Stomach (tissue), 9 donors: ENCODE measurements around the gene MYRIP. TPM values are rescaled to one million over a fixed set of nuclear protein-coding genes. Genes with fewer than 3 reads are reported as not detected.

Source experiments
- DNase-seq, 2 donors: peaks; one replicate each; pipeline versions ENCODE4 v3.0.0 to v3.0.0-alpha.2; 2013 to 2019
- H3K27ac ChIP-seq, 5 donors: fragments of 200-600 bp in 4 of 5; sonication (generic) in 4 of 5; one replicate each; pipeline ENCODE4 v1.5.1; 2013 to 2019; ENCODE audit warnings: mild to moderate bottlenecking in 1 of 5, moderate library complexity in 1 of 5
- H3K27me3 ChIP-seq, 3 donors: fragments of 200-600 bp; sonication (generic); one replicate each; pipeline ENCODE4 v1.5.1; 2017 to 2019; ENCODE audit warnings: mixed run types in 1 of 3
- H3K36me3 ChIP-seq, 4 donors: fragments of 200-600 bp; sonication (generic); 1 replicate in 3 of 4; 2 replicates in 1 of 4; pipeline ENCODE4 v1.5.1; 2016 to 2019
- H3K4me1 ChIP-seq, 4 donors: fragments of 200-600 bp; sonication (generic); one replicate each; pipeline ENCODE4 v1.5.1; 2016 to 2019
- H3K4me3 ChIP-seq, 4 donors: fragments of 200-600 bp; sonication (generic) in 3 of 4; one replicate each; pipeline ENCODE4 v1.5.1; 2016 to 2019; ENCODE audit warnings: mild to moderate bottlenecking in 1 of 4
- H3K9me3 ChIP-seq, 4 donors: fragments of 200-600 bp; sonication (generic); one replicate each; pipeline ENCODE4 v1.5.1; 2016 to 2019
- EP300 ChIP-seq: sonication (generic); formaldehyde crosslinking; IDR thresholded peaks from one replicate; pipeline ENCODE4 v1.6.1; 2017; ENCODE audit warnings: antibody characterized with exemption
- POLR2A ChIP-seq, 4 donors: fragments of 450-650 bp; IDR thresholded peaks; one replicate each; pipeline ENCODE4 v1.6.1; 2016; ENCODE audit warnings: antibody characterized with exemption in 4 of 4, control low read depth in 2 of 4, mild to moderate bottlenecking in 1 of 4, moderate library complexity in 1 of 4
- POLR2AphosphoS5 ChIP-seq, 3 donors: sonication (generic); formaldehyde crosslinking; IDR thresholded peaks; one replicate each; pipeline ENCODE4 v1.6.1; 2016; ENCODE audit warnings: antibody characterized with exemption in 3 of 3
- WGBS, 5 donors: extraction: QIAGEN DNeasy Blood & Tissue Kit in 3 of 5; methylation state at CpG; one replicate each; pipeline versions ENCODE4 v1.1.5 to v1.1.7; 2013 to 2018; 5-methylcytosine and 5-hydroxymethylcytosine counted together
- intact Hi-C: fragments of 100-400 bp; cut with DNase I; formaldehyde crosslinking; loops from one replicate; pipeline ENCODE4 v1.15.1; 2023; ENCODE audit warnings: low total_unique reads
- polyA plus RNA-seq, 3 donors: library from polyadenylated mRNA; stranded (reverse); fragments of 200-250 nt; gene quantifications; one replicate each; pipeline ENCODE4 v1.2.3, GENCODE V29; 2013
- total RNA-seq, 5 donors: library from RNA; depleted of rRNA; stranded (reverse); fragments of >200 nt; gene quantifications; one replicate each; pipeline versions ENCODE4 v1.1.0 to v1.2.3, GENCODE V29; 2014 to 2016
- TF ChIP-seq, protein P1 (sequence below), 7 experiments: fragments of 450-650 bp in 4 of 7; fragments of 200-600 bp in 3 of 7; sonication (generic) in 3 of 7; IDR thresholded peaks; one replicate each; pipeline ENCODE4 v1.5.1; 2016 to 2019; ENCODE audit warnings: antibody characterized with exemption in 7 of 7, control low read depth in 2 of 7, mild to moderate bottlenecking in 1 of 7
- donor health status: healthy with polysubstance abuse.
- donor health status: Bipolar disorder and iron deficiency.
- donor health status: healthy.

The MYRIP gene
- total and polyA plus RNA-seq, 8 donors: 1.8 to 20.6 (median 6.8) TPM

DNA sequence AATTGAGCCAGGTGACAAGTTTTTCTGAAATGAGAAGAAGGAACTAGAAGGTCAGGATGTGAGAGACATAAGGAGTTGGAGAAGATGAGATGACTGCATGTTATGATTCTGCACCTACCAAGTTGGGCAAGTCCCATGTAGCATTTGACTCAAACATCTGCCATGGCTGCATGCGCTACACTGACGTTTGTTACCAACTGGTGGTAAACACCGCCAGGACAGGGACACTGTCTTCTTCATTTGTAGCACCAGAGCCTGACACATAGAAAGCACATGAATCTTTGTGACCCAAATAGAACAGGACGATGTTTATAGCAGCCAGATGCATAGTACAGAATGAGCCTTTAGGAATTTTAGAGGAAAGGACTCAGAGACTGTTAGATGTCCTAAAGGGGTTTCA is 236.7 kb downstream of the MYRIP start:
- Histone ChIP-seq H3K4me3 (no peak overlapping the region), H3K9me3 (peaks cover 0 to 14% (median 7%) of the 10 kb centered on the region in 4 donors), H3K4me1 (no peaks in the 10 kb centered on the region), H3K27ac (no peak overlapping the region), H3K27me3 (no peaks in the 10 kb centered on the region), H3K36me3 (peaks cover 0 to 4% (median 0%) of the 10 kb centered on the region in 4 donors)
- intact Hi-C loops: no loop called here
- TF ChIP-seq POLR2A (IDR thresholded peaks at IDR 0.05) (no peak), POLR2AphosphoS5 (IDR thresholded peaks at IDR 0.05) (no peak), EP300 (no peak)
- TF ChIP-seq, protein P1, sequence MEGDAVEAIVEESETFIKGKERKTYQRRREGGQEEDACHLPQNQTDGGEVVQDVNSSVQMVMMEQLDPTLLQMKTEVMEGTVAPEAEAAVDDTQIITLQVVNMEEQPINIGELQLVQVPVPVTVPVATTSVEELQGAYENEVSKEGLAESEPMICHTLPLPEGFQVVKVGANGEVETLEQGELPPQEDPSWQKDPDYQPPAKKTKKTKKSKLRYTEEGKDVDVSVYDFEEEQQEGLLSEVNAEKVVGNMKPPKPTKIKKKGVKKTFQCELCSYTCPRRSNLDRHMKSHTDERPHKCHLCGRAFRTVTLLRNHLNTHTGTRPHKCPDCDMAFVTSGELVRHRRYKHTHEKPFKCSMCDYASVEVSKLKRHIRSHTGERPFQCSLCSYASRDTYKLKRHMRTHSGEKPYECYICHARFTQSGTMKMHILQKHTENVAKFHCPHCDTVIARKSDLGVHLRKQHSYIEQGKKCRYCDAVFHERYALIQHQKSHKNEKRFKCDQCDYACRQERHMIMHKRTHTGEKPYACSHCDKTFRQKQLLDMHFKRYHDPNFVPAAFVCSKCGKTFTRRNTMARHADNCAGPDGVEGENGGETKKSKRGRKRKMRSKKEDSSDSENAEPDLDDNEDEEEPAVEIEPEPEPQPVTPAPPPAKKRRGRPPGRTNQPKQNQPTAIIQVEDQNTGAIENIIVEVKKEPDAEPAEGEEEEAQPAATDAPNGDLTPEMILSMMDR (IDR thresholded peaks at IDR 0.05): no peak
- 93 to 98% (median 96%) methylated on average over 4 of the region's 4 CpGs for WGBS, 5 donors
- DNase-seq: no peak

DNA sequence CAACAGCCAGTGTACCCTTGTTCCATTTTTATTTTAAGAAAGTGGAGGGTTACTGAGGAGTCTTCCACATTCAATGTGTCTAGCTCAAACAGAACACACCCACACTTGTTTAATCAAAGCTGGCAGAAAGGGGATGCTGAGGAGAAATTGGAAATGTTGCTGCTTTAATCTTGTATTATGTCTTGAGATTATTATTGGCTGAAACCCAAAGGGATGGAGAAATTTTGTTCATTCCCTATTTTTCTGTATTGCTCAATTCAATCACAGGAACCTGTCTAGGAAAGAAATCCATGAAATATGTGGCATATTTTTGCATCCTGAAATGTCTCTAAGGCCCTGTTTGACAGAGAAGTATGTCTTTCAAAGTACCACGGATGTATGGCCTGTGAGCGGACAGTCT is 238.0 kb downstream of the MYRIP start:
- Histone ChIP-seq H3K4me3 (no peak overlapping the region), H3K9me3 (peaks cover 0 to 14% (median 7%) of the 10 kb centered on the region in 4 donors), H3K27ac (no peak overlapping the region), H3K36me3 (peaks cover 0 to 4% (median 0%) of the 10 kb centered on the region in 4 donors), H3K27me3 (no peaks in the 10 kb centered on the region), H3K4me1 (no peaks in the 10 kb centered on the region)
- DNase-seq: no peak
- 81 to 97% (median 92%) methylated on average over 2 of the region's 2 CpGs for WGBS, 5 donors
- intact Hi-C loops: no loop called here
- no peak for TF ChIP-seq POLR2AphosphoS5 (IDR thresholded peaks at IDR 0.05)
- TF ChIP-seq, protein P1 (IDR thresholded peaks at IDR 0.05): no peak
- TF ChIP-seq EP300: no peak
- TF ChIP-seq POLR2A (IDR thresholded peaks at IDR 0.05): no peak

DNA sequence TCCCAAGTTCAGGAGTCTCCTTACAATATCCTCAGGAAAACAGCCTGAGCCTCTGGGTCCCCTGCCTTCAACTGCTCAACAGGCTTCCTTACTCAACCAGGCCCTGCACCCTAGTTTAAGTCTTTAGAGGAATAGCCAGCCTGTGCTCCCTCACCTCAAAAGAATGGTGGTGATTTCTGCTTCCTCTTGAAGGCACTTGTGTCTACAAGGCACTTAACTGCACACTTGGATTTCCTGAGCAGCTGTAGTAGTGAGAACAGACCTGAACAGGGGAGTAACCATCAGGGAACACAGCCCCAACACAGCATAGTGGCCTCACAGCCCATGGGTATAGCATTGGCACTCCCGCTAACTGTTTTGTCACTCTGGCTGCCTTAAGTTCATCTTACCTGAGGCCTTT is 244.3 kb downstream of the MYRIP start:
- 100% methylated on average over 1 of the region's 1 CpG for WGBS, 5 donors
- H3K27ac ChIP-seq: peak overlapping the region in 1 of 5 donors; percentile 2
- DNase-seq: no peak
- H3K27me3 ChIP-seq: no peaks in the 10 kb centered on the region
- peaks cover 0 to 14% (median 7%) of the 10 kb centered on the region in 4 donors for H3K9me3 ChIP-seq
- no peaks in the 10 kb centered on the region for H3K36me3 ChIP-seq
- H3K4me1 ChIP-seq: peaks cover 0 to 4% (median 0%) of the 10 kb centered on the region in 4 donors
- H3K4me3 ChIP-seq: no peak overlapping the region
- intact Hi-C loops: no loop called here
- TF ChIP-seq, protein P1 (IDR thresholded peaks at IDR 0.05): no peak
- TF ChIP-seq POLR2AphosphoS5 (IDR thresholded peaks at IDR 0.05) (no peak), EP300 (no peak)

DNA sequence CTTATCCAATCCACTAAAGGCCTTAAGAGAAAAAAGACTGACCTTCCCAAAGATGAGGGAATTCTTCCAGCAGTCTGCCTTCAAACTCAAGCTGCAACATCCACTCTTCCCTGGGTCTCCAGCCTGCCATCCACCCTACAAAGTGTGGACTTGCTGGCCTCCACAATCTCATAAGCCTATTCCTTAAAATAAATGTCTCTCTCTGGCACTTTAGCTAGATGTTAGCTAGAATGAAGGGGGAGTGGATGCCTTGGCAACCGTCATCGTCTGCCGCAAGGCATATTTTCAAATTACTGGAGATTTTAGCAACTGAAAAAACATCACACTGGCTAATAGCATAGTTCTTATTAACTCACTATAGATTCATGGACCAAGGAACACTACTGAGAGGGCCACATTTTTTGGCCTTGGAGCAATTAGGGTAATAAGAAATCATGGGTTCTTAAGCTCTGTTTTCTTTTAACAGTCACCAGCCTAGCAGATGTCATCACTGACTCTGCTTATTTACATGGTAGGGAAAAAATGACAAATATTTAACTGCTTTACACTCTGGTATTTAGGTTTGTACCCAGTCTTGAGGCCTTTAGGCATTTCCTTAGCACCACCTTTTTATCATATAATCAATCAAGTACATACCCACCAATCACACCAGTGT is 245.3 kb downstream of the MYRIP start:
- WGBS, 5 donors: 89 to 97% (median 91%) methylated on average over 3 of the region's 3 CpGs
- H3K36me3 ChIP-seq: no peaks in the 10 kb centered on the region
- TF ChIP-seq EP300: no peak
- TF ChIP-seq, protein P1 (IDR thresholded peaks at IDR 0.05): no peak
- no peak for TF ChIP-seq POLR2A (IDR thresholded peaks at IDR 0.05)
- TF ChIP-seq POLR2AphosphoS5 (IDR thresholded peaks at IDR 0.05): no peak
- no peak overlapping the region for H3K27ac ChIP-seq
- peaks cover 0 to 11% (median 6%) of the 10 kb centered on the region in 4 donors for H3K9me3 ChIP-seq
- DNase-seq: no peak
- H3K4me3 ChIP-seq: no peak overlapping the region
- intact Hi-C loops: no loop called here
- H3K4me1 ChIP-seq: peaks cover 0 to 4% (median 0%) of the 10 kb centered on the region in 4 donors
- H3K27me3 ChIP-seq: no peaks in the 10 kb centered on the region
